ENCODE data around the gene SBNO1. TPM values are rescaled to one million over a fixed set of nuclear protein-coding genes. Genes with fewer than 3 reads are reported as not detected.

SBNO1 gene
- total and polyA plus RNA-seq, 2 donors (not counting 1 experiment from before 2014, with no cell fraction given) = 5.9 to 47.5 TPM

- WGBS (ENCODE audit: insufficient coverage) = under 1% methylated on average over 108 of the region's 108 CpGs
These were observed 93.5 kb downstream of the SBNO1 start for GRCh38 chr12:123271001-123271668.

More at GRCh38 chr12:123271001-123271668, 93.5 kb downstream of the SBNO1 start:
- Histone ChIP-seq H3K9me3 (ENCODE audit: control extremely low read depth in 1 of 3, control insufficient read depth in 2 of 3, insufficient read depth in 1 of 3, low read length in 2 of 3) (no peaks in the 10 kb centered on the region), H3K27me3 (replicated peaks in 1 of 4; ENCODE audit: control extremely low read depth in 1 of 4, control insufficient read depth in 3 of 4, insufficient read depth in 4 of 4, low read length in 3 of 4) (peaks cover 0 to 6% (median 0%) of the 10 kb centered on the region in 4 experiments), H4K20me1 (ENCODE audit: control insufficient read depth, insufficient read depth, low read length, poor library complexity, severe bottlenecking) (no peaks in the 10 kb centered on the region), H3K79me2 (ENCODE audit: control insufficient read depth, insufficient read depth, low read length) (no peaks in the 10 kb centered on the region), H3K4me3 (ENCODE audit: control extremely low read depth in 1 of 5, extremely low read depth in 1 of 5, insufficient read depth in 1 of 5, low read depth in 2 of 5, low read length in 4 of 5) (peak overlapping the region in 3 of 5 experiments; percentile 52 to 56 (median 54)), H2AFZ (ENCODE audit: insufficient read depth, low read depth, low read length, poor library complexity, severe bottlenecking) (peak overlapping the region; percentile 69), H3K4me2 (replicated peaks; ENCODE audit: low read depth, low read length, poor library complexity, severe bottlenecking) (peak overlapping the region; percentile 85), H3K27ac (ENCODE audit: low read length in 2 of 2) (no peak overlapping the region), H3K9ac (ENCODE audit: low read length) (peak overlapping the region; percentile 63), H3K36me3 (replicated peaks in 1 of 2; ENCODE audit: control extremely low read depth in 1 of 2, control insufficient read depth in 1 of 2, extremely low read depth in 1 of 2, insufficient read depth in 2 of 2, low read length in 1 of 2) (no peaks in the 10 kb centered on the region), H3K4me1 (ENCODE audit: control insufficient read depth in 2 of 2, insufficient read depth in 2 of 2, low read length in 2 of 2) (peaks cover 31 to 37% of the 10 kb centered on the region in 2 donors)
- intact Hi-C loops (cut with micrococcal nuclease) = loop anchor here (1.0 to 2.0 kb wide), 3 partner anchors 94 to 348 kb away; no protein-coding TSS in a partner anchor
- ChIA-PET POLR2A (interaction anchor here (0.6 kb wide), 1 partner anchor 97 kb away, joined by 3 read pairs; no protein-coding TSS in a partner anchor), CTCF (interaction anchor here (1.2 kb wide), 1 partner anchor 13 kb away, joined by 3 read pairs; no protein-coding TSS in a partner anchor)
- Mint-ChIP-seq H3K27ac (no peak overlapping the region), H3K9me3 (ENCODE audit: insufficient read depth) (no peaks in the 10 kb centered on the region), H3K4me1 (peaks cover 29% of the 10 kb centered on the region), H3K4me3 (no peak overlapping the region), H3K27me3 (no peaks in the 10 kb centered on the region)
- ATAC-seq (ENCODE audit: low read depth) (peak; percentile 74), DNase-seq (peak; percentile 81)
- no peak for TF ChIP-seq EZH2 (IDR thresholded peaks at IDR 0.05; ENCODE audit: borderline replicate concordance, insufficient read depth, low read depth, low read length, poor library complexity, severe bottlenecking)
- TF ChIP-seq CTCF (IDR thresholded peaks at IDR 0.05) = peak; percentile 38
